Endodermal cell (in vitro differentiated cells): ENCODE results near the gene RORB. TPM values are rescaled to one million over a fixed set of nuclear protein-coding genes. Genes with fewer than 3 reads are reported as not detected.

Experiments used
- DNase-seq: peaks from one replicate; pipeline ENCODE4 v3.0.0-alpha.2; 2017
- H3K27ac ChIP-seq: 2 replicates; pipeline ENCODE4 v1.5.1; 2013; ENCODE audit warnings: mild to moderate bottlenecking, low read depth, low read length, moderate library complexity
- H3K27me3 ChIP-seq: 2 replicates; pipeline ENCODE4 v1.6.1; 2013; ENCODE audit warnings: mild to moderate bottlenecking, low read length, moderate library complexity; ENCODE audit not compliant: insufficient read depth, control insufficient read depth, poor library complexity, severe bottlenecking
- H3K36me3 ChIP-seq: 2 replicates; pipeline ENCODE4 v1.7.0; 2013; ENCODE audit warnings: mild to moderate bottlenecking, low read length, moderate library complexity; ENCODE audit not compliant: control insufficient read depth, insufficient read depth
- H3K4me1 ChIP-seq: one replicate; pipeline ENCODE4 v1.7.0; 2013; ENCODE audit warnings: low read length; ENCODE audit not compliant: control insufficient read depth, insufficient read depth
- H3K4me3 ChIP-seq: 2 replicates; pipeline ENCODE4 v1.5.1; 2013; ENCODE audit warnings: mild to moderate bottlenecking, low read length, moderate library complexity
- H3K9ac ChIP-seq: 2 replicates; pipeline ENCODE4 v1.6.1; 2013; ENCODE audit warnings: mild to moderate bottlenecking, low read length, moderate library complexity; ENCODE audit not compliant: poor library complexity, severe bottlenecking; ENCODE audit errors: extremely low read depth
- H3K9me3 ChIP-seq: 2 replicates; pipeline ENCODE4 v1.6.1; 2013; ENCODE audit warnings: mild to moderate bottlenecking, low read length, moderate library complexity; ENCODE audit not compliant: control insufficient read depth
- H3K27ac Mint-ChIP-seq: 2 replicates; pipeline ENCODE4 v1.8.0; 2020; ENCODE audit warnings: mixed read lengths
- H3K27me3 Mint-ChIP-seq: 2 replicates; pipeline ENCODE4 v1.8.0; 2021; ENCODE audit warnings: mild to moderate bottlenecking, mixed read lengths; ENCODE audit not compliant: insufficient read depth
- H3K36me3 Mint-ChIP-seq: 2 replicates; pipeline ENCODE4 v1.8.0; 2020; ENCODE audit warnings: low read depth, mixed read lengths
- H3K4me1 Mint-ChIP-seq: 2 replicates; pipeline ENCODE4 v1.8.0; 2020; ENCODE audit warnings: mixed read lengths
- H3K4me3 Mint-ChIP-seq: 2 replicates; pipeline ENCODE4 v1.8.0; 2020; ENCODE audit warnings: mild to moderate bottlenecking, moderate library complexity, mixed read lengths
- H3K9me3 Mint-ChIP-seq: 2 replicates; pipeline ENCODE4 v1.8.0; 2020; ENCODE audit warnings: mild to moderate bottlenecking, mixed read lengths
- WGBS, 2 experiments: methylation state at CpG; one replicate each; pipeline versions ENCODE4 v1.1.5 to v1.1.7; 2013; ENCODE audit warnings: missing lambda C conversion rate in 2 of 2, mixed read lengths in 1 of 2; ENCODE audit not compliant: insufficient coverage in 1 of 2, insufficient read length in 1 of 2; 5-methylcytosine and 5-hydroxymethylcytosine counted together
- total RNA-seq, 2 donors: library from RNA; stranded (reverse); fragmentation: NEBNext Ultra II Directional in 1 of 2; extraction: Animal tissue kit (Norgen Biotek cat#: 25700) in 1 of 2; gene quantifications; 2 replicates in 1 of 2; 3 replicates in 1 of 2; pipeline ENCODE4 v1.2.1, GENCODE V29; 2021
- TF ChIP-seq, protein P1 (sequence below): fragments of 200-600 bp; sonication (generic); conservative IDR thresholded peaks from 2 replicates; pipeline ENCODE4 v1.5.0; 2021; ENCODE audit warnings: antibody characterized with exemption, mild to moderate bottlenecking

RORB gene
- total RNA-seq, 2 donors from 2014 or later = 0.18 to 0.88 TPM

DNA sequence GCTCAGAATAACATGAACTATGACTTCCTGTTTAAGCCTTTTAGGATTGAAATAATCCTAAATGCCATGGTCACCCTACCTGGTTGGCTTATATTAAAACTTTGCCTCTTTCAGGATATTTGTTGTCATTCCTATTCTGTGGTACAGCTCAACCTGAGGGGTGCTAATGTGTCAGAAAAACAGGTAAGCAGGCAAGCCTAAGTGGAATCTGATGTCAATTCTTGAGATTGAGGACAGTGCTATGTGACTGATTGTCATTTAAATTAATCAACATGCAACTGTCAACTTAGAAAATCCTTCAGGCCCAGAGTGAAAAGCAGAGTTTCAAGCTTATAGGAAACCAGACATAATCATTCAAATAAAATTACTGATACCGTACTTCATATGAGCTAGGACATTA lies 2.6 kb upstream of the RORB start:
- Mint-ChIP-seq H3K27me3 (peaks cover 30% of the 10 kb centered on the region), H3K4me1 (peaks cover 10% of the 10 kb centered on the region), H3K27ac (no peak overlapping the region), H3K9me3 (no peaks in the 10 kb centered on the region), H3K36me3 (no peaks in the 10 kb centered on the region), H3K4me3 (no peak overlapping the region)
- no peak for DNase-seq
- TF ChIP-seq, protein P1, sequence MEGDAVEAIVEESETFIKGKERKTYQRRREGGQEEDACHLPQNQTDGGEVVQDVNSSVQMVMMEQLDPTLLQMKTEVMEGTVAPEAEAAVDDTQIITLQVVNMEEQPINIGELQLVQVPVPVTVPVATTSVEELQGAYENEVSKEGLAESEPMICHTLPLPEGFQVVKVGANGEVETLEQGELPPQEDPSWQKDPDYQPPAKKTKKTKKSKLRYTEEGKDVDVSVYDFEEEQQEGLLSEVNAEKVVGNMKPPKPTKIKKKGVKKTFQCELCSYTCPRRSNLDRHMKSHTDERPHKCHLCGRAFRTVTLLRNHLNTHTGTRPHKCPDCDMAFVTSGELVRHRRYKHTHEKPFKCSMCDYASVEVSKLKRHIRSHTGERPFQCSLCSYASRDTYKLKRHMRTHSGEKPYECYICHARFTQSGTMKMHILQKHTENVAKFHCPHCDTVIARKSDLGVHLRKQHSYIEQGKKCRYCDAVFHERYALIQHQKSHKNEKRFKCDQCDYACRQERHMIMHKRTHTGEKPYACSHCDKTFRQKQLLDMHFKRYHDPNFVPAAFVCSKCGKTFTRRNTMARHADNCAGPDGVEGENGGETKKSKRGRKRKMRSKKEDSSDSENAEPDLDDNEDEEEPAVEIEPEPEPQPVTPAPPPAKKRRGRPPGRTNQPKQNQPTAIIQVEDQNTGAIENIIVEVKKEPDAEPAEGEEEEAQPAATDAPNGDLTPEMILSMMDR = no peak
- WGBS, 2 experiments = 100% methylated on average over 1 of the region's 1 CpG; no CpG with 5 or more reads in 1 of the 2 experiments
- Histone ChIP-seq H3K4me1 (no peaks in the 10 kb centered on the region), H3K4me3 (no peak overlapping the region), H3K9me3 (no peaks in the 10 kb centered on the region), H3K27ac (no peak overlapping the region), H3K9ac (no peak overlapping the region), H3K27me3 (peaks cover 36% of the 10 kb centered on the region), H3K36me3 (no peaks in the 10 kb centered on the region)

DNA sequence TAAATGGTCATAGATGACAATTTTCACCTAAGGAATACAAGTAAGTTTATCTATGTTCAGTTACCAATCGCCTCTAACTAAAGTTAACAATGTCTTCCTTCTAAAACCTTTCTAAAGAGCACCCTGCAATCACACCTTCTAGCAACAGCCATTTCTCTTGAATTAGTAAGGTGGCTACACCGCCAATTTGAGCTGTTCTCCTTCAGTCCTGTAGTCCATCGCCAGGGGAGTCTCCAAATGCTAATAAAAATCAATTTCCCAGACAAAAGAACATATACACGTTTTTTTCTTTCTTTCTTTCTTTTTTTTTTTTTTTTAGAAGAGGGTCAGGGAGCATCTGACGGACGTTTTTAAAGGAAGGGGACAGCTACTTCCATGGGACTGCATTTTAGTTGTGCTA lies 729 bp upstream of the RORB start:
- Mint-ChIP-seq H3K36me3 (no peaks in the 10 kb centered on the region), H3K4me3 (peak overlapping the region; percentile 64), H3K4me1 (peaks cover 26% of the 10 kb centered on the region), H3K27me3 (peaks cover 49% of the 10 kb centered on the region), H3K9me3 (no peaks in the 10 kb centered on the region), H3K27ac (no peak overlapping the region)
- DNase-seq = no peak
- WGBS, 2 experiments = 6 to 22% methylated on average over 1 to 4 of the region's 6 CpGs
- Histone ChIP-seq H3K9me3 (no peaks in the 10 kb centered on the region), H3K27ac (no peak overlapping the region), H3K4me1 (no peaks in the 10 kb centered on the region), H3K36me3 (no peaks in the 10 kb centered on the region), H3K9ac (no peak overlapping the region), H3K4me3 (peak overlapping the region; percentile 83), H3K27me3 (peaks cover 55% of the 10 kb centered on the region)
- TF ChIP-seq, protein P1 = peak; percentile 48

DNA sequence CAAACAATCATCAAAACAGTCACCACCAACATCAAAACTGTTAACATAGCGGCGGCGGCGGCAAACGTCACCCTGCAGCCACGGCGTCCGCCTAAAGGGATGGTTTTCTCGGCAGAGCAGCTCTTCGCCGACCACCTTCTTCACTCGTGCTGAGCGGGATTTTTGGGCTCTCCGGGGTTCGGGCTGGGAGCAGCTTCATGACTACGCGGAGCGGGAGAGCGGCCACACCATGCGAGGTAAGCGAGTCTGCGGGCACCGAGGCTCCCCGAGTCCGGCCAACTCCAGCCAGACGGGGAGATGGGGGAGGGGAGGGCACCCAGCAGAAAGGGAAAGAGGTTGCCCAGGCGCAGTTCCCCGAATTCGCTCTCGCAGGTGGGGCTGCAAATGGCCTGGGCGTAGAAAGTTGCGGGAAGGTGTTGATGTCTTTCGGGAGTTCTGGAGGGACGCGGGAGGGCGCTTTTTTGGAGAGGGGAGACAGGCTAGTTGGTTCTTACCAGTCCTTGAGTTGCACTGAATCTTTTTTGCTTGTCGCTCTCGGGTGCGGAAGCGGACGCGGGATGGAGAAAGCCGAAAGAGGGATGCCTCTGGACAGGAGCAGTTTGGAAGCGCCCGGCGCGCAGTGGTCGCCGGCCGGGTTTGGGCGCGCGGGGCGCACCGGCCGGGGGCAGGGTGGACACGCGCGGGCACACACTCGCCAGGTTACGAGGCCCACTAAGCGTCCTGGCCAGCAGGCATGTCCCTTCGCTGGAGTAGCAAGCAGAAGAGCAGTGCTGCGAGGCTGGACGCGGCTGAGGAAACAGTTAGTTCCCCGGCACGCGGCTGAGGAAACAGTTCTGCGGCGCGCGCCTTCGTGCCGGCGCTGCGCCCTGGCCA lies 849 bp downstream of the RORB start:
- H3K27ac ChIP-seq = no peak overlapping the region
- Mint-ChIP-seq H3K27ac (no peak overlapping the region), H3K27me3 (peaks cover 56% of the 10 kb centered on the region), H3K4me1 (peaks cover 26% of the 10 kb centered on the region), H3K36me3 (no peaks in the 10 kb centered on the region), H3K9me3 (no peaks in the 10 kb centered on the region), H3K4me3 (peak overlapping the region; percentile 64)
- no peaks in the 10 kb centered on the region for H3K9me3 ChIP-seq
- no peaks in the 10 kb centered on the region for H3K36me3 ChIP-seq
- no peak overlapping the region for H3K9ac ChIP-seq
- TF ChIP-seq, protein P1 = no peak
- H3K4me3 ChIP-seq = peak overlapping the region; percentile 88
- 0% methylated on average over 26 to 77 of the region's 77 CpGs for WGBS, 2 experiments
- H3K27me3 ChIP-seq = peaks cover 64% of the 10 kb centered on the region
- DNase-seq = peak; percentile 85
- no peaks in the 10 kb centered on the region for H3K4me1 ChIP-seq
